Panc1 (cell line): ENCODE results near the gene ATP2B2. TPM values are rescaled to one million over a fixed set of nuclear protein-coding genes. Genes with fewer than 3 reads are reported as not detected.

ENCODE experiments used
- ATAC-seq: fragments of 200-7000 bp; cut with Tn5 transposase; 2 replicates; pipeline ENCODE4 v1.9.1; 2020; ENCODE audit warnings: mild to moderate bottlenecking, moderate library complexity
- BruUV-seq: library from RNA; stranded (reverse); fragments of 400-500 nt; replicated peaks from 2 replicates; lab custom pipeline; 2021; lab: Mats Ljungman, UMichigan
- CTCF ChIA-PET: fragments of 300-600 bp; sonication (Branson Sonifier 250); formaldehyde crosslinking; loops from one replicate; lab custom pipeline; 2022; ENCODE audit warnings: antibody characterized with exemption; lab: Charles Lee
- POLR2A ChIA-PET: fragments of 300-600 bp; sonication (Branson Sonifier 250); formaldehyde crosslinking; loops from one replicate; lab custom pipeline; 2022; ENCODE audit warnings: antibody characterized with exemption; lab: Charles Lee
- DNase-seq: peaks from one replicate; pipeline ENCODE4 v3.0.0-alpha.2; 2010; ENCODE audit warnings: low read depth, low spot score
- H3K27ac ChIP-seq: 2 replicates; pipeline ENCODE4 v1.5.1; 2011; ENCODE audit warnings: mild to moderate bottlenecking, low read length, inconsistent platforms
- H3K27me3 ChIP-seq: fragments of 200-500 bp; sonication (Bioruptor generic); 2 replicates; pipeline ENCODE4 v1.6.0; 2014; ENCODE audit warnings: low read length, inconsistent platforms; ENCODE audit not compliant: control insufficient read depth, insufficient read depth
- H3K36me3 ChIP-seq: fragments of 200-500 bp; sonication (Bioruptor generic); 2 replicates; pipeline ENCODE4 v1.5.1; 2014; ENCODE audit warnings: inconsistent platforms, mild to moderate bottlenecking, low read length, moderate library complexity; ENCODE audit not compliant: control insufficient read depth, insufficient read depth
- H3K4me1 ChIP-seq: 2 replicates; pipeline ENCODE4 v1.5.1; 2011; ENCODE audit warnings: inconsistent platforms, mild to moderate bottlenecking, low read length, moderate library complexity; ENCODE audit not compliant: control insufficient read depth, insufficient read depth
- H3K4me3 ChIP-seq, 2 experiments: 2 replicates each; pipeline ENCODE4 v1.5.1; 2011 to 2012; ENCODE audit warnings: low read depth in 2 of 2, low read length in 2 of 2, mild to moderate bottlenecking in 2 of 2, inconsistent platforms in 1 of 2, moderate library complexity in 1 of 2
- H3K9me3 ChIP-seq: fragments of 200-500 bp; sonication (Bioruptor generic); 2 replicates; pipeline ENCODE4 v1.5.1; 2014; ENCODE audit warnings: low read depth, mild to moderate bottlenecking, inconsistent platforms, low read length, moderate library complexity; ENCODE audit not compliant: control insufficient read depth, insufficient read depth
- POLR2AphosphoS5 ChIP-seq: IDR thresholded peaks from 2 replicates; pipeline ENCODE4 v1.6.1; 2012; ENCODE audit warnings: mild to moderate bottlenecking, low read depth, low read length, moderate library complexity
- SIN3A ChIP-seq: IDR thresholded peaks from 2 replicates; pipeline ENCODE4 v1.6.1; 2012; ENCODE audit warnings: low read depth, mild to moderate bottlenecking, low read length, moderate library complexity, borderline replicate concordance; ENCODE audit not compliant: insufficient read depth
- TCF7L2 ChIP-seq: IDR thresholded peaks from 2 replicates; pipeline ENCODE4 v1.6.1; 2011; ENCODE audit warnings: mild to moderate bottlenecking, low read depth, low read length, inconsistent platforms
- in situ Hi-C: cut with HindIII; loops from 2 replicates; pipeline ENCODE4 v1.10.0; 2016; ENCODE audit warnings: low sequenced_read_pairs, low pct_unique_long_range_greater_than_20kb
- intact Hi-C: fragments of 100-400 bp; cut with micrococcal nuclease; formaldehyde crosslinking; loops from one replicate; pipeline ENCODE4 v1.10.0; 2022; ENCODE audit not compliant: unreplicated experiment
- total RNA-seq: library from RNA; stranded (reverse); gene quantifications from one replicate; pipeline ENCODE4 v1.2.1, GENCODE V29; 2021; ENCODE audit not compliant: unreplicated experiment
- TF ChIP-seq, protein P1 (sequence below): fragments of 450-650 bp; IDR thresholded peaks from 2 replicates; pipeline ENCODE4 v1.5.1; 2017; ENCODE audit warnings: mild to moderate bottlenecking
- TF ChIP-seq, protein P2 (sequence below), 2 experiments: IDR thresholded peaks; 2 replicates each; pipeline ENCODE4 v1.6.1; 2011 to 2012; ENCODE audit warnings: low read depth in 2 of 2, control low read depth in 1 of 2, low read length in 1 of 2, mild to moderate bottlenecking in 1 of 2, moderate library complexity in 1 of 2; ENCODE audit not compliant: insufficient read depth in 1 of 2

The ATP2B2 gene
- total RNA-seq, 1 experiment from 2014 or later = not detected

DNA sequence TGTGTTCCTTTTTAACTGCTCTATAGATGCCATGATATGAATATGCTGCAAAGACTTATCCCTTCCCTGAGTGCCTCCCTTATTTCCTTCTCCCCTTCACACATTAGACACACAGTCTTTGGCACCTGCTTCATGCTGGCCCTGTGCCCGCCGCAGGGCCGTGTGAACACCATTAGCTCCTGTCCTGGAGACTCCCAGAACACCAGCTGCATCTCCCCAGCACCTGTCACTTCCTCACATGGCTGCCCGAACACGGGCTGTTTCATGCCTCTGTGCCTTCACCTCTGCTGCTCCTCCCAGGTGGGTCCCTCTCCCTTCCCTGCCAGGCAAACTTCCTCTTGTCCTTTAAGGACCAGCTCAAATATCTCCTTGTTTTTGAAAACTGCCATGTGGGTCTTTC is 144.0 kb downstream of the ATP2B2 start:
- Histone ChIP-seq H3K27ac (no peak overlapping the region), H3K27me3 (no peaks in the 10 kb centered on the region), H3K36me3 (no peaks in the 10 kb centered on the region), H3K9me3 (no peaks in the 10 kb centered on the region), H3K4me3 (no peak overlapping the region), H3K4me1 (no peaks in the 10 kb centered on the region)
- POLR2A ChIA-PET = no interaction called here
- BruUV-seq = no TSS peak
- ATAC-seq (no peak), DNase-seq (no peak)
- intact Hi-C loops (no loop called here), in situ Hi-C loops (no loop called here)
- CTCF ChIA-PET = interaction anchor here (0.5 kb wide), 1 partner anchor 34 kb away, joined by 3 read pairs; no protein-coding TSS in a partner anchor
- no peak for TF ChIP-seq SIN3A
- TF ChIP-seq, protein P1, sequence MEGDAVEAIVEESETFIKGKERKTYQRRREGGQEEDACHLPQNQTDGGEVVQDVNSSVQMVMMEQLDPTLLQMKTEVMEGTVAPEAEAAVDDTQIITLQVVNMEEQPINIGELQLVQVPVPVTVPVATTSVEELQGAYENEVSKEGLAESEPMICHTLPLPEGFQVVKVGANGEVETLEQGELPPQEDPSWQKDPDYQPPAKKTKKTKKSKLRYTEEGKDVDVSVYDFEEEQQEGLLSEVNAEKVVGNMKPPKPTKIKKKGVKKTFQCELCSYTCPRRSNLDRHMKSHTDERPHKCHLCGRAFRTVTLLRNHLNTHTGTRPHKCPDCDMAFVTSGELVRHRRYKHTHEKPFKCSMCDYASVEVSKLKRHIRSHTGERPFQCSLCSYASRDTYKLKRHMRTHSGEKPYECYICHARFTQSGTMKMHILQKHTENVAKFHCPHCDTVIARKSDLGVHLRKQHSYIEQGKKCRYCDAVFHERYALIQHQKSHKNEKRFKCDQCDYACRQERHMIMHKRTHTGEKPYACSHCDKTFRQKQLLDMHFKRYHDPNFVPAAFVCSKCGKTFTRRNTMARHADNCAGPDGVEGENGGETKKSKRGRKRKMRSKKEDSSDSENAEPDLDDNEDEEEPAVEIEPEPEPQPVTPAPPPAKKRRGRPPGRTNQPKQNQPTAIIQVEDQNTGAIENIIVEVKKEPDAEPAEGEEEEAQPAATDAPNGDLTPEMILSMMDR = no peak
- TF ChIP-seq, protein P2, sequence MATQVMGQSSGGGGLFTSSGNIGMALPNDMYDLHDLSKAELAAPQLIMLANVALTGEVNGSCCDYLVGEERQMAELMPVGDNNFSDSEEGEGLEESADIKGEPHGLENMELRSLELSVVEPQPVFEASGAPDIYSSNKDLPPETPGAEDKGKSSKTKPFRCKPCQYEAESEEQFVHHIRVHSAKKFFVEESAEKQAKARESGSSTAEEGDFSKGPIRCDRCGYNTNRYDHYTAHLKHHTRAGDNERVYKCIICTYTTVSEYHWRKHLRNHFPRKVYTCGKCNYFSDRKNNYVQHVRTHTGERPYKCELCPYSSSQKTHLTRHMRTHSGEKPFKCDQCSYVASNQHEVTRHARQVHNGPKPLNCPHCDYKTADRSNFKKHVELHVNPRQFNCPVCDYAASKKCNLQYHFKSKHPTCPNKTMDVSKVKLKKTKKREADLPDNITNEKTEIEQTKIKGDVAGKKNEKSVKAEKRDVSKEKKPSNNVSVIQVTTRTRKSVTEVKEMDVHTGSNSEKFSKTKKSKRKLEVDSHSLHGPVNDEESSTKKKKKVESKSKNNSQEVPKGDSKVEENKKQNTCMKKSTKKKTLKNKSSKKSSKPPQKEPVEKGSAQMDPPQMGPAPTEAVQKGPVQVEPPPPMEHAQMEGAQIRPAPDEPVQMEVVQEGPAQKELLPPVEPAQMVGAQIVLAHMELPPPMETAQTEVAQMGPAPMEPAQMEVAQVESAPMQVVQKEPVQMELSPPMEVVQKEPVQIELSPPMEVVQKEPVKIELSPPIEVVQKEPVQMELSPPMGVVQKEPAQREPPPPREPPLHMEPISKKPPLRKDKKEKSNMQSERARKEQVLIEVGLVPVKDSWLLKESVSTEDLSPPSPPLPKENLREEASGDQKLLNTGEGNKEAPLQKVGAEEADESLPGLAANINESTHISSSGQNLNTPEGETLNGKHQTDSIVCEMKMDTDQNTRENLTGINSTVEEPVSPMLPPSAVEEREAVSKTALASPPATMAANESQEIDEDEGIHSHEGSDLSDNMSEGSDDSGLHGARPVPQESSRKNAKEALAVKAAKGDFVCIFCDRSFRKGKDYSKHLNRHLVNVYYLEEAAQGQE (IDR thresholded peaks at IDR 0.05; ENCODE audit: insufficient read depth in 1 of 2, low read depth in 2 of 2, low read length in 1 of 2) = no peak
- no peak for TF ChIP-seq POLR2AphosphoS5
- TF ChIP-seq TCF7L2 = no peak

DNA sequence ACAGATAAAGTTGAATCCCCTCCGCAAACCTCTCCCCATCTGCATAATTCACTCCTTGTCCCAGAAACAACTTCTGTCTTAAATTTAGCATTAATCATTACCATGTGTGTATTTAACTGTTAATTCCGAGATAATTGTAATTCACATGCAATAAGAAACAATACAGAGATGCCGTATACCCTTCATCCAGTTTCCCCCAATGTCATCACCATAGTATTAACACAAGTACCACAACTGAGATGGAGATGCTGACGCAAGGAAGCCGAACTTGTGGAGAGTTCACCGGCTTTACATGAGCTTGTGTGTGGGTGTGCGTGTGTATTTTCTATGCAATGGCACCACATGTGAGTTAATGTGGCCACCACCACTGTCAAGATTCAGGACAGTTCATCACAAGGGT is 144.9 kb downstream of the ATP2B2 start:
- Histone ChIP-seq H3K4me3 (no peak overlapping the region), H3K36me3 (no peaks in the 10 kb centered on the region), H3K27ac (no peak overlapping the region), H3K9me3 (no peaks in the 10 kb centered on the region), H3K4me1 (no peaks in the 10 kb centered on the region), H3K27me3 (no peaks in the 10 kb centered on the region)
- in situ Hi-C loops = no loop called here
- no peak for DNase-seq
- TF ChIP-seq, protein P2 (IDR thresholded peaks at IDR 0.05; ENCODE audit: insufficient read depth in 1 of 2, low read depth in 2 of 2, low read length in 1 of 2) = no peak
- TF ChIP-seq TCF7L2 (no peak), SIN3A (no peak), POLR2AphosphoS5 (no peak)
- TF ChIP-seq, protein P1 = no peak
- BruUV-seq = no TSS peak
- CTCF ChIA-PET = no interaction called here
- intact Hi-C loops = no loop called here
- POLR2A ChIA-PET = no interaction called here
- ATAC-seq = no peak
